ENCODE results near the gene FAM110D. TPM values are rescaled to one million over a fixed set of nuclear protein-coding genes. Genes with fewer than 3 reads are reported as not detected.

Gene FAM110D
- total RNA-seq, 1 donor from 2014 or later = 0.82 TPM

Other genes with a start within 250 kb of the FAM110D start
- gene PAFAH2, start 161.0 kb upstream of the FAM110D start, total RNA-seq = 2.4 TPM
- gene EXTL1, start 137.3 kb upstream of the FAM110D start, total RNA-seq = 1.2 TPM
- gene SLC30A2, start 113.0 kb upstream of the FAM110D start, total RNA-seq = not detected
- not detected for gene TRIM63, start 91.4 kb upstream of the FAM110D start, total RNA-seq
- 109 TPM for gene PDIK1L, start 47.3 kb upstream of the FAM110D start, total RNA-seq
- gene C1orf232, start 9.9 kb downstream of the FAM110D start, total RNA-seq = not detected
- gene ZNF593, start 10.8 kb downstream of the FAM110D start, total RNA-seq = 11.0 TPM
- gene ZNF593OS, start 12.8 kb downstream of the FAM110D start, total RNA-seq = not detected
- gene CNKSR1, start 18.4 kb downstream of the FAM110D start, total RNA-seq = 3.3 TPM
- not detected for gene CATSPER4, start 31.5 kb downstream of the FAM110D start, total RNA-seq
- gene CEP85, start 75.1 kb downstream of the FAM110D start, total RNA-seq = 12.2 TPM
- gene SH3BGRL3, start 121.0 kb downstream of the FAM110D start, total RNA-seq = 11.8 TPM
- 4.1 TPM for gene UBXN11, start 147.6 kb downstream of the FAM110D start, total RNA-seq
- not detected for gene CD52, start 158.9 kb downstream of the FAM110D start, total RNA-seq
- gene CRYBG2, start 195.1 kb downstream of the FAM110D start, total RNA-seq = 0.41 TPM
- gene ZNF683, start 213.7 kb downstream of the FAM110D start, total RNA-seq = not detected